ENCODE data around the gene RRP15. TPM values are rescaled to one million over a fixed set of nuclear protein-coding genes. Genes with fewer than 3 reads are reported as not detected.

Gene RRP15
- total RNA-seq, 4 donors from 2014 or later: 6.3 to 9.6 (median 7.8) TPM

- TF ChIP-seq EP300 (IDR thresholded peaks at IDR 0.05): no peak
- TF ChIP-seq, protein P1, sequence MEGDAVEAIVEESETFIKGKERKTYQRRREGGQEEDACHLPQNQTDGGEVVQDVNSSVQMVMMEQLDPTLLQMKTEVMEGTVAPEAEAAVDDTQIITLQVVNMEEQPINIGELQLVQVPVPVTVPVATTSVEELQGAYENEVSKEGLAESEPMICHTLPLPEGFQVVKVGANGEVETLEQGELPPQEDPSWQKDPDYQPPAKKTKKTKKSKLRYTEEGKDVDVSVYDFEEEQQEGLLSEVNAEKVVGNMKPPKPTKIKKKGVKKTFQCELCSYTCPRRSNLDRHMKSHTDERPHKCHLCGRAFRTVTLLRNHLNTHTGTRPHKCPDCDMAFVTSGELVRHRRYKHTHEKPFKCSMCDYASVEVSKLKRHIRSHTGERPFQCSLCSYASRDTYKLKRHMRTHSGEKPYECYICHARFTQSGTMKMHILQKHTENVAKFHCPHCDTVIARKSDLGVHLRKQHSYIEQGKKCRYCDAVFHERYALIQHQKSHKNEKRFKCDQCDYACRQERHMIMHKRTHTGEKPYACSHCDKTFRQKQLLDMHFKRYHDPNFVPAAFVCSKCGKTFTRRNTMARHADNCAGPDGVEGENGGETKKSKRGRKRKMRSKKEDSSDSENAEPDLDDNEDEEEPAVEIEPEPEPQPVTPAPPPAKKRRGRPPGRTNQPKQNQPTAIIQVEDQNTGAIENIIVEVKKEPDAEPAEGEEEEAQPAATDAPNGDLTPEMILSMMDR (IDR thresholded peaks at IDR 0.05): peak in 3 of 5 experiments; percentile 16 to 28 (median 17)
- 46 to 62% methylated on average over 2 of the region's 2 CpGs for WGBS, 2 donors
- H3K36me3 ChIP-seq: peaks cover 0 to 18% (median 4%) of the 10 kb centered on the region in 3 donors
- no peaks in the 10 kb centered on the region for H3K27me3 ChIP-seq
- no peak overlapping the region for H3K4me3 ChIP-seq
- no peak overlapping the region for H3K27ac ChIP-seq
- DNase-seq (ENCODE audit: low spot score in 2 of 2): no peak
- peaks cover 0 to 13% (median 0%) of the 10 kb centered on the region in 4 donors for H3K4me1 ChIP-seq
- H3K9me3 ChIP-seq: no peaks in the 10 kb centered on the region
These were observed 14.3 kb downstream of the RRP15 start for GRCh38 chr1:218299416-218299815.

DNA sequence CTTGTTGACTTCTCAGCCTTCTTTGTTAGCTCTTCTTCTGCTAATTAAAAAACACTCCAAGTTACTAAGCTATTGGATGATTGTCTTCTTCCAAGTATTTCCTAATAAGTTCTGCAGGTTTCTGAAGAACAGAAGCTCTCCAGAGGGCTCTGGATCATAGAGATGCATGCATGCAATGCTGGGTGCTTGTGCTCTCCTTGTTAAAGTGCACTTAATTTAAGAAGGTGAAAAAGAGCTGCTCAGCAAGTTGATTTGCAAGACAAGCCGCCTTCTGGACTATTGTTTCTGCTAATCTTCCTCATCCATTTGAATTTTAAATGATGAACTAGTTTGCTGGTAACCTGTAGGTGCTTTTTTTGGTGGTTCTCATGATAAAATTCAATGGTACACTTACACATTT lies 16.1 kb downstream of the RRP15 start:
- Histone ChIP-seq H3K36me3 (peaks cover 0 to 29% (median 4%) of the 10 kb centered on the region in 3 donors), H3K4me1 (peaks cover 0 to 13% (median 0%) of the 10 kb centered on the region in 4 donors), H3K27ac (no peak overlapping the region), H3K4me3 (no peak overlapping the region), H3K27me3 (no peaks in the 10 kb centered on the region), H3K9me3 (no peaks in the 10 kb centered on the region)
- DNase-seq (ENCODE audit: low spot score in 2 of 2): no peak
- no peak for TF ChIP-seq POLR2A (IDR thresholded peaks at IDR 0.05)
- TF ChIP-seq EP300 (IDR thresholded peaks at IDR 0.05): no peak
- TF ChIP-seq, protein P1 (IDR thresholded peaks at IDR 0.05): no peak
- 94 to 100% methylated on average over 1 of the region's 1 CpG for WGBS, 2 donors

DNA sequence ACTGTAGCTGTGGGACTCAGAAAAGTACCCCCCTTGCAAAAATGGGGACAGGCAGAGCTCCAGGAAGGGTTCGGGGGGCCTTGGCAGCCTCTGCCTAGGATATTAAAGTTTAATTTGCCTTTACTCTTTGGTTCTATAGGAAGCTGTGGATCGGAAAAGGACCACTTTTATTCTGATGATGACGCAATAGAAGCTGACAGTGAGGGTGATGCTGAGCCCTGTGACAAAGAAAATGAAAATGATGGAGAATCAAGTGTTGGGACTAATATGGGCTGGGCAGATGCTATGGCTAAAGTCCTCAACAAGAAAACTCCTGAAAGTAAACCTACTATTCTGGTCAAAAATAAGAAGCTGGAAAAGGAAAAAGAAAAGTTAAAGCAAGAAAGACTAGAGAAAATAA lies 17.1 kb downstream of the RRP15 start:
- peaks cover 0 to 10% (median 0%) of the 10 kb centered on the region in 4 donors for H3K4me1 ChIP-seq

GRCh38 chr1:218303176-218303879 lies 18.2 kb downstream of the RRP15 start:
- H3K4me3 ChIP-seq: no peak overlapping the region
- peaks cover 0 to 3% (median 0%) of the 10 kb centered on the region in 4 donors for H3K4me1 ChIP-seq
- no peaks in the 10 kb centered on the region for H3K27me3 ChIP-seq
- DNase-seq (ENCODE audit: low spot score in 2 of 2): no peak
- H3K27ac ChIP-seq: no peak overlapping the region
- peaks cover 0 to 41% (median 0%) of the 10 kb centered on the region in 3 donors for H3K36me3 ChIP-seq
- TF ChIP-seq POLR2A (IDR thresholded peaks at IDR 0.05) (no peak), EP300 (IDR thresholded peaks at IDR 0.05) (no peak)
- TF ChIP-seq, protein P1 (IDR thresholded peaks at IDR 0.05): no peak
- no peaks in the 10 kb centered on the region for H3K9me3 ChIP-seq

More for the DNA sequence above, 17.1 kb downstream of the RRP15 start:
- no peak overlapping the region for H3K4me3 ChIP-seq
- no peaks in the 10 kb centered on the region for H3K27me3 ChIP-seq
- WGBS, 2 donors: 90 to 96% methylated on average over 3 of the region's 3 CpGs
- no peak overlapping the region for H3K27ac ChIP-seq
- DNase-seq (ENCODE audit: low spot score in 2 of 2): no peak
- no peak for TF ChIP-seq EP300 (IDR thresholded peaks at IDR 0.05)
- TF ChIP-seq POLR2A (IDR thresholded peaks at IDR 0.05): no peak
- TF ChIP-seq, protein P1 (IDR thresholded peaks at IDR 0.05): no peak
- H3K36me3 ChIP-seq: peaks cover 0 to 33% (median 2%) of the 10 kb centered on the region in 3 donors
- H3K9me3 ChIP-seq: no peaks in the 10 kb centered on the region

DNA sequence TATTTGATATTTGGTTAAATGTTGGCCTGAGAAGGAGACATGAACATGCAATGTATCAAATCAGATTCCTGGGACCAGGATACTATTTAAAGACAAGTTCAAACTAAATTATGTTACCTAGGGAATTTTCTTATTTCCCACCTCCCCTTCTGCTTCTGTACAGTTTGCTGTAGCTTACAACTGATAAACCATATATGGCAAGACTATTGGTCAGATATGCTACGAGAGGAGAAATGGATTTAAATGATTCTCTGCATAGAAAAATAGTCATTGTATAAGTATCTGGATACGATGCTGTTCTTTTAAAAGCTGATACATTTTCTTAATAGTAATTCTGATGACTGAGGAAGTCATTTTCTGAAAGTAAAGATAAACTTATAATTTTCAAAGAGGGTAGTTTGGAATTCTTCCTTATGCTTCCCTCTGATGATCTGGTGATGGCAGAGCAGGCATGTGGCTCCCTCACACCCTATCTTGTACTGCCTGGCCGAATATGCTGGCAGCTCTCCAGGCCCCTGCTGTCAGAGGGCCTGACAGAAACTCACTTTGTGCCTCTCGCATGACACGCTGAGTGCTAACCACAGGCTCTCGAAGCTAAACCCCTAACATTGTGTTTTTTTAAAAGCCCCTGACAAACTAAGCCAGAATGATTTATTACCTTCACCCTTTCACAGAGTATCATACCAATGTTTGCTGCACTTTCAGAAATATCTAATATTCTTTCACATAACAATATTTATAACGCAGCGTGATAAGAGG lies 19.4 kb downstream of the RRP15 start:
- no peak for DNase-seq (ENCODE audit: low spot score in 2 of 2)
- TF ChIP-seq, protein P1 (IDR thresholded peaks at IDR 0.05): no peak
- TF ChIP-seq EP300 (IDR thresholded peaks at IDR 0.05) (no peak), POLR2A (IDR thresholded peaks at IDR 0.05) (no peak)
- Histone ChIP-seq H3K36me3 (peaks cover 0 to 42% (median 0%) of the 10 kb centered on the region in 3 donors), H3K4me1 (no peaks in the 10 kb centered on the region), H3K27ac (no peak overlapping the region), H3K4me3 (no peak overlapping the region), H3K27me3 (no peaks in the 10 kb centered on the region), H3K9me3 (no peaks in the 10 kb centered on the region)
- 61 to 62% methylated on average over 8 of the region's 8 CpGs for WGBS, 2 donors
